HepG2 (cell line): Measurements from ENCODE around the gene KRTAP10-10. TPM values are rescaled to one million over a fixed set of nuclear protein-coding genes. Genes with fewer than 3 reads are reported as not detected.

ENCODE experiments used
- CREB3 ChIP-seq: sonication (generic); formaldehyde crosslinking; IDR thresholded peaks from 2 replicates; pipeline ENCODE4 v1.5.0; 2020; ENCODE audit warnings: missing genetic modification reagents
- EED ChIP-seq: sonication (generic); formaldehyde crosslinking; IDR thresholded peaks from 2 replicates; pipeline ENCODE4 v1.5.0; 2020; ENCODE audit warnings: mild to moderate bottlenecking, missing genetic modification reagents
- HNF1B ChIP-seq: sonication (generic); formaldehyde crosslinking; IDR thresholded peaks from 2 replicates; pipeline ENCODE4 v1.5.1; 2020; ENCODE audit warnings: mild to moderate bottlenecking, moderate library complexity, missing genetic modification reagents
- IRX3 ChIP-seq: sonication (generic); formaldehyde crosslinking; IDR thresholded peaks from 2 replicates; pipeline ENCODE4 v1.8.1; 2023; ENCODE audit warnings: mild to moderate bottlenecking, low read depth, missing genetic modification reagents, borderline replicate concordance
- MXD4 ChIP-seq: IDR thresholded peaks from 2 replicates; pipeline ENCODE4 v1.6.1; 2016; ENCODE audit warnings: mild to moderate bottlenecking, missing biosample characterization, missing genetic modification reagents
- MYC ChIP-seq: sonication (generic); formaldehyde crosslinking; IDR thresholded peaks from 2 replicates; pipeline ENCODE4 v1.9.0; 2021; ENCODE audit warnings: missing genetic modification reagents, borderline replicate concordance
- NKX3-1 ChIP-seq: sonication (generic); formaldehyde crosslinking; IDR thresholded peaks from 2 replicates; pipeline ENCODE4 v1.5.0; 2020; ENCODE audit warnings: missing genetic modification reagents
- RXRA ChIP-seq: sonication (generic); formaldehyde crosslinking; IDR thresholded peaks from 2 replicates; pipeline ENCODE4 v1.5.1; 2020; ENCODE audit warnings: missing genetic modification reagents
- SMARCE1 ChIP-seq: fragments of 450-650 bp; IDR thresholded peaks from 2 replicates; pipeline ENCODE4 v1.6.1; 2017; ENCODE audit warnings: borderline replicate concordance
- SOX13 ChIP-seq, 3 experiments: fragments of 450-650 bp in 1 of 3; sonication (generic) in 1 of 3; formaldehyde crosslinking in 1 of 3; IDR thresholded peaks in 2 of 3; conservative IDR thresholded peaks in 1 of 3; 2 replicates each; pipeline versions ENCODE4 v1.5.0 to v1.6.1; 2016 to 2020; ENCODE audit warnings: antibody characterized with exemption in 1 of 3, mild to moderate bottlenecking in 1 of 3, missing compliant biosample characterization in 1 of 3, missing genetic modification reagents in 1 of 3, moderate library complexity in 1 of 3
- ZNF136 ChIP-seq: sonication (generic); formaldehyde crosslinking; IDR thresholded peaks from 2 replicates; pipeline ENCODE4 v1.8.1; 2022; ENCODE audit warnings: low read depth, mild to moderate bottlenecking, moderate library complexity, missing genetic modification reagents
- ZNF274 ChIP-seq: sonication (generic); formaldehyde crosslinking; IDR thresholded peaks from 2 replicates; pipeline ENCODE4 v1.5.1; 2020; ENCODE audit warnings: mild to moderate bottlenecking, missing genetic modification reagents
- ZNF501 ChIP-seq: sonication (generic); formaldehyde crosslinking; IDR thresholded peaks from 2 replicates; pipeline ENCODE4 v1.5.1; 2020; ENCODE audit warnings: mild to moderate bottlenecking, moderate library complexity, missing genetic modification reagents
- ZNF572 ChIP-seq: sonication (generic); formaldehyde crosslinking; IDR thresholded peaks from 2 replicates; pipeline ENCODE4 v1.5.1; 2020; ENCODE audit warnings: mild to moderate bottlenecking, missing genetic modification reagents
- ZNF614 ChIP-seq: IDR thresholded peaks from 2 replicates; pipeline ENCODE4 v1.6.1; 2018; ENCODE audit warnings: missing biosample characterization, missing genetic modification reagents, inconsistent platforms, borderline replicate concordance
- polyA plus RNA-seq, 8 experiments: library from polyadenylated mRNA; depleted of rRNA in 3 of 8; stranded (reverse) in 7 of 8; unstranded in 1 of 8; fragments of >200 nt; fragmentation: Illumina TruSeq in 4 of 8; extraction: Trizol in 4 of 8; gene quantifications; 2 replicates each; pipeline versions ENCODE4 v1.2.1 to v1.2.3, GENCODE V29; 2011 to 2016; ENCODE audit warnings: low read depth in 4 of 8, missing spikeins in 1 of 8, mixed read lengths in 1 of 8; ENCODE audit not compliant: insufficient read depth in 1 of 8
- total RNA-seq, 5 experiments: library from RNA; depleted of rRNA; stranded (reverse); fragments of >200 nt; fragmentation: Illumina TruSeq; extraction: Trizol; gene quantifications; 2 replicates each; pipeline ENCODE4 v1.2.3, GENCODE V29; 2016; ENCODE audit warnings: low read depth in 1 of 5
- TF ChIP-seq, protein P1 (sequence below): sonication (generic); formaldehyde crosslinking; IDR thresholded peaks from 2 replicates; pipeline ENCODE4 v1.5.1; 2020; ENCODE audit warnings: mild to moderate bottlenecking, missing genetic modification reagents, moderate library complexity
- TF ChIP-seq, protein P2 (sequence below), 2 experiments: sonication (generic) in 1 of 2; formaldehyde crosslinking in 1 of 2; IDR thresholded peaks; 2 replicates each; pipeline versions ENCODE4 v1.4.0 to v1.6.1; 2018 to 2020; ENCODE audit warnings: missing genetic modification reagents in 2 of 2, borderline replicate concordance in 1 of 2, low read depth in 1 of 2, mild to moderate bottlenecking in 1 of 2, missing biosample characterization in 1 of 2
- TF ChIP-seq, protein P3 (sequence below): sonication (generic); formaldehyde crosslinking; IDR thresholded peaks from 2 replicates; pipeline ENCODE4 v1.5.0; 2020; ENCODE audit warnings: mild to moderate bottlenecking, missing genetic modification reagents

The KRTAP10-10 gene
- total and polyA plus RNA-seq, 2 of the 13 experiments (the other 11 are each of a cell fraction or from before 2014, with no cell fraction given) = not detected

DNA sequence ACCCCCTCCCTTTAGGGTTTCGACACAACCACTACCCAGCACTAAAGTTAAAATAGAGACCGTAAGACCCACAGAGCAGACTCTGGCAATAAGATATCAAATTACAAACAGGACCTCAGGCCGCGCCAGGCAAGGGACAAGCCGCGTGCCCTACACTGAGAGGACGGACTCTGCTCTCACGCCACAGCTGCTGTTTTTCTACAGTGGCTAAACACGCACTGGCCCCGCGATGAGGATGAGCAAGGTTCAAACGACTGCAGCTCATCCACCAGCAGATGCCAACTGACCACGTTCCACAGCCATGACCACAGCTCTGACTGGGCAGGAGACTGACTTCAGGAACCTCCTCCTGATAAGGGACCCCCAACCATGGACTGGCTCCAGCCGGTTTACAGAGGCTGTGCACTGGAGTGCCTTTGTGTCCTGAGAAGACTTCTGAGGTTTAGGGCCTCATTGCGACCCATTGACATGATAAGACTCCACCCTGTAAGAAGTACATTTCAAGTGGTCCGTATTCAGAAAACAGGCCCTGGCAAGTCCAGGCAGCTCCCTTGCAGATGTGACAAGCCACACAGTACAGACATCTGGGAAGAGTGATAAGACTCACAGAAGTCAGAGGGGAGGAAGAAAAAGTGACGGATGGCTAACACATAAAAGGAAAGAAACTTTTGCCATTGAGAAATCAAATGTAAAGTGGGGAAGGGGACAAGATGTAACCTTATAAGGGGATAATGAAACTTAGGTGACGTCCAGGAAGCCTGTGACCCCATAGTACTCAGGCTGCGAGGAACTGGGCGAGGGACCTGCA is 43.4 kb upstream of the KRTAP10-10 start (continued):
- TF ChIP-seq, protein P1, sequence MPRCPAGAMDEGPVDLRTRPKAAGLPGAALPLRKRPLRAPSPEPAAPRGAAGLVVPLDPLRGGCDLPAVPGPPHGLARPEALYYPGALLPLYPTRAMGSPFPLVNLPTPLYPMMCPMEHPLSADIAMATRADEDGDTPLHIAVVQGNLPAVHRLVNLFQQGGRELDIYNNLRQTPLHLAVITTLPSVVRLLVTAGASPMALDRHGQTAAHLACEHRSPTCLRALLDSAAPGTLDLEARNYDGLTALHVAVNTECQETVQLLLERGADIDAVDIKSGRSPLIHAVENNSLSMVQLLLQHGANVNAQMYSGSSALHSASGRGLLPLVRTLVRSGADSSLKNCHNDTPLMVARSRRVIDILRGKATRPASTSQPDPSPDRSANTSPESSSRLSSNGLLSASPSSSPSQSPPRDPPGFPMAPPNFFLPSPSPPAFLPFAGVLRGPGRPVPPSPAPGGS (CRISPR knock-in tag) = no peak
- TF ChIP-seq SOX13 (IDR thresholded peaks at IDR 0.05) (peak; percentile 18; the same call in 1 of the 2 replicates), SOX13 (CRISPR knock-in tag; conservative IDR thresholded peaks at IDR 0.05 in 1 of 2, IDR thresholded peaks at IDR 0.05 in 1 of 2) (peak in 1 of 2 experiments; percentile 58; a peak in 2 of 4 replicates), RXRA (peak; percentile 79; the same call in 1 of the 2 replicates), SMARCE1 (no peak), MXD4 (CRISPR knock-in tag) (peak; percentile 72), IRX3 (CRISPR knock-in tag) (no peak), MYC (CRISPR knock-in tag) (peak; percentile 95), EED (CRISPR knock-in tag) (peak; percentile 46; the same call in 1 of the 2 replicates), ZNF614 (CRISPR knock-in tag) (peak; percentile 79; the same call in 1 of the 2 replicates), ZNF501 (peak; percentile 91), ZNF136 (CRISPR knock-in tag) (0 out of 2 replicates have a peak, but pooled peaks have one; percentile 43), ZNF274 (CRISPR knock-in tag) (no peak; the same call in 1 of the 2 replicates), NKX3-1 (CRISPR knock-in tag) (0 out of 2 replicates have a peak, but pooled peaks have one; percentile 39), HNF1B (CRISPR knock-in tag) (peak; percentile 92), CREB3 (peak; percentile 40; the same call in 1 of the 2 replicates), ZNF572 (CRISPR knock-in tag) (no peak)
- TF ChIP-seq, protein P2, sequence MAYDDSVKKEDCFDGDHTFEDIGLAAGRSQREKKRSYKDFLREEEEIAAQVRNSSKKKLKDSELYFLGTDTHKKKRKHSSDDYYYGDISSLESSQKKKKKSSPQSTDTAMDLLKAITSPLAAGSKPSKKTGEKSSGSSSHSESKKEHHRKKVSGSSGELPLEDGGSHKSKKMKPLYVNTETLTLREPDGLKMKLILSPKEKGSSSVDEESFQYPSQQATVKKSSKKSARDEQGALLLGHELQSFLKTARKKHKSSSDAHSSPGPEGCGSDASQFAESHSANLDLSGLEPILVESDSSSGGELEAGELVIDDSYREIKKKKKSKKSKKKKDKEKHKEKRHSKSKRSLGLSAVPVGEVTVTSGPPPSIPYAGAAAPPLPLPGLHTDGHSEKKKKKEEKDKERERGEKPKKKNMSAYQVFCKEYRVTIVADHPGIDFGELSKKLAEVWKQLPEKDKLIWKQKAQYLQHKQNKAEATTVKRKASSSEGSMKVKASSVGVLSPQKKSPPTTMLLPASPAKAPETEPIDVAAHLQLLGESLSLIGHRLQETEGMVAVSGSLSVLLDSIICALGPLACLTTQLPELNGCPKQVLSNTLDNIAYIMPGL (CRISPR knock-in tag; IDR thresholded peaks at IDR 0.05; ENCODE audit: borderline replicate concordance in 1 of 2, low read depth in 1 of 2) = peak in 1 of 2 experiments; percentile 47; a peak in 2 of 4 replicates
- TF ChIP-seq, protein P3, sequence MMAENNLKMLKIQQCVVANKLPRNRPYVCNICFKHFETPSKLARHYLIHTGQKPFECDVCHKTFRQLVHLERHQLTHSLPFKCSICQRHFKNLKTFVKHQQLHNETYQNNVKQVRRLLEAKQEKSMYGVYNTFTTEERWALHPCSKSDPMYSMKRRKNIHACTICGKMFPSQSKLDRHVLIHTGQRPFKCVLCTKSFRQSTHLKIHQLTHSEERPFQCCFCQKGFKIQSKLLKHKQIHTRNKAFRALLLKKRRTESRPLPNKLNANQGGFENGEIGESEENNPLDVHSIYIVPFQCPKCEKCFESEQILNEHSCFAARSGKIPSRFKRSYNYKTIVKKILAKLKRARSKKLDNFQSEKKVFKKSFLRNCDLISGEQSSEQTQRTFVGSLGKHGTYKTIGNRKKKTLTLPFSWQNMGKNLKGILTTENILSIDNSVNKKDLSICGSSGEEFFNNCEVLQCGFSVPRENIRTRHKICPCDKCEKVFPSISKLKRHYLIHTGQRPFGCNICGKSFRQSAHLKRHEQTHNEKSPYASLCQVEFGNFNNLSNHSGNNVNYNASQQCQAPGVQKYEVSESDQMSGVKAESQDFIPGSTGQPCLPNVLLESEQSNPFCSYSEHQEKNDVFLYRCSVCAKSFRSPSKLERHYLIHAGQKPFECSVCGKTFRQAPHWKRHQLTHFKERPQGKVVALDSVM (CRISPR knock-in tag) = no peak
